NB4 (cell line): Measurements from ENCODE around the gene AP4E1.

Source experiments
- DNase-seq: peaks from one replicate; pipeline ENCODE4 v3.0.0; 2010; ENCODE audit warnings: low read depth
- H3K4me3 ChIP-seq: one replicate; pipeline ENCODE4 v1.5.1; 2011; ENCODE audit warnings: mild to moderate bottlenecking, low read depth, low read length, moderate library complexity
- CTCF ChIP-seq: IDR thresholded peaks from one replicate; pipeline ENCODE4 v1.5.1; 2012; ENCODE audit warnings: low read depth, low read length
- MAX ChIP-seq: IDR thresholded peaks from 2 replicates; pipeline ENCODE4 v1.6.1; 2011; ENCODE audit warnings: low read depth, low read length
- MYC ChIP-seq: IDR thresholded peaks from 2 replicates; pipeline ENCODE4 v1.6.1; 2011; ENCODE audit warnings: low read depth, low read length
- POLR2A ChIP-seq: IDR thresholded peaks from 2 replicates; pipeline ENCODE4 v1.6.1; 2011; ENCODE audit warnings: mild to moderate bottlenecking; ENCODE audit not compliant: insufficient read length; ENCODE audit errors: extremely low read depth

Gene AP4E1

GRCh38 chr15:51007131-51007666 is 98.7 kb downstream of the AP4E1 start:
- H3K4me3 ChIP-seq: no peak overlapping the region
- DNase-seq: no peak
- no peak for TF ChIP-seq POLR2A
- no peak for TF ChIP-seq MAX
- TF ChIP-seq CTCF: no peak
- no peak for TF ChIP-seq MYC

GRCh38 chr15:51011212-51011611 is 102.7 kb downstream of the AP4E1 start:
- no peak for TF ChIP-seq MYC
- no peak for DNase-seq
- H3K4me3 ChIP-seq: no peak overlapping the region

GRCh38 chr15:51016615-51017014 is 108.1 kb downstream of the AP4E1 start:
- no peak for DNase-seq
- no peak overlapping the region for H3K4me3 ChIP-seq
- TF ChIP-seq MYC (no peak), POLR2A (no peak), CTCF (no peak), MAX (no peak)

- DNase-seq: no peak
- no peak for TF ChIP-seq CTCF
- TF ChIP-seq MAX: no peak
- TF ChIP-seq POLR2A: no peak
- no peak for TF ChIP-seq MYC
- no peak overlapping the region for H3K4me3 ChIP-seq
Observed at GRCh38 chr15:51022206-51022605, 113.7 kb downstream of the AP4E1 start.

GRCh38 chr15:51023499-51023898 is 115.0 kb downstream of the AP4E1 start:
- TF ChIP-seq MAX: no peak
- no peak for TF ChIP-seq MYC
- TF ChIP-seq CTCF: no peak
- TF ChIP-seq POLR2A: no peak
- no peak overlapping the region for H3K4me3 ChIP-seq
- no peak for DNase-seq

- no peak overlapping the region for H3K4me3 ChIP-seq
- DNase-seq: no peak
Observed at GRCh38 chr15:51024735-51025453, 116.4 kb downstream of the AP4E1 start.

More at GRCh38 chr15:51024735-51025453, 116.4 kb downstream of the AP4E1 start:
- TF ChIP-seq POLR2A (no peak), MAX (no peak), MYC (no peak), CTCF (no peak)
